ENCODE measurements around the gene GTPBP3. TPM values are rescaled to one million over a fixed set of nuclear protein-coding genes. Genes with fewer than 3 reads are reported as not detected.

The GTPBP3 gene
- total and polyA plus RNA-seq, 2 of the 8 experiments (the other 6 are each of a cell fraction or from before 2014, with no cell fraction given) = 30.4 to 56.0 TPM

GRCh38 chr19:17324357-17325114, 12.8 kb upstream of the GTPBP3 start:
- no peak overlapping the region for H2BK15ac ChIP-seq (ENCODE audit: low read length)
- no peak overlapping the region for H2BK120ac ChIP-seq (replicated peaks; ENCODE audit: low read depth, low read length)
- no peaks in the 10 kb centered on the region for H3K9me3 ChIP-seq (ENCODE audit: insufficient read depth in 2 of 2, low read depth in 1 of 2, low read length in 1 of 2)
- H2BK12ac ChIP-seq (ENCODE audit: low read depth, low read length) = no peak overlapping the region
- no peak overlapping the region for H3K27ac ChIP-seq (ENCODE audit: low read depth, low read length)
- H3K79me1 ChIP-seq (ENCODE audit: low read depth, low read length) = peaks cover 2% of the 10 kb centered on the region; the same call in 1 of the 2 replicates
- WGBS, 2 experiments (ENCODE audit: extremely low coverage in 1 of 2, insufficient coverage in 1 of 2, insufficient read length in 1 of 2, insufficient replicate concordance in 2 of 2, low coverage in 1 of 2, low lambda C conversion rate in 2 of 2, missing lambda C conversion rate in 1 of 2) = 92% methylated on average over 22 of the region's 28 CpGs; no CpG with 5 or more reads in 1 of the 2 experiments
- H2AFZ ChIP-seq (ENCODE audit: low read length) = no peak overlapping the region
- H3K9ac ChIP-seq (replicated peaks in 1 of 4; ENCODE audit: extremely low read depth in 1 of 4, low read depth in 3 of 4, low read length in 3 of 4) = no peak overlapping the region
- H2BK5ac ChIP-seq (ENCODE audit: low read depth, low read length) = no peak overlapping the region
- H3K4me1 ChIP-seq (replicated peaks in 1 of 4; ENCODE audit: control insufficient read depth in 3 of 4, insufficient read depth in 4 of 4, low read length in 3 of 4) = peaks cover 0 to 21% (median 15%) of the 10 kb centered on the region in 4 experiments; a peak in 6 of 7 replicates
- no peak for DNase-seq (ENCODE audit: low read depth in 1 of 2, low spot score in 2 of 2)
- H3K4me2 ChIP-seq (ENCODE audit: insufficient read depth in 1 of 2, low read depth in 2 of 2, low read length in 2 of 2) = no peak overlapping the region
- CTCF ChIA-PET (ENCODE audit: partially characterized antibody) = interaction anchor here (0.6 to 3.1 kb wide), 5 partner anchors 11 to 230 kb away, joined by 3 to 7 read pairs (median 4); partner anchors contain the start of gene ANO8
- no peak overlapping the region for H4K8ac ChIP-seq (ENCODE audit: extremely low read depth, insufficient read depth, low read length)
- H2BK20ac ChIP-seq (ENCODE audit: low read length) = no peak overlapping the region
- H4K20me1 ChIP-seq (replicated peaks in 1 of 2; ENCODE audit: control insufficient read depth in 1 of 2, insufficient read depth in 2 of 2, low read length in 2 of 2) = peaks cover 3% of the 10 kb centered on the region in 2 experiments
- POLR2A ChIA-PET (ENCODE audit: partially characterized antibody) = interaction anchor here (1.0 to 17.1 kb wide), 4 partner anchors 14 to 109 kb away, joined by 3 to 329 read pairs (median 52); partner anchors contain the start of genes ABHD8, ANO8, DDA1 and GTPBP3
- no peaks in the 10 kb centered on the region for H3K79me2 ChIP-seq (ENCODE audit: control insufficient read depth in 1 of 2, insufficient read depth in 2 of 2, low read length in 2 of 2)
- H2AK5ac ChIP-seq (ENCODE audit: low read depth, low read length) = no peak overlapping the region
- no peak overlapping the region for H3K23ac ChIP-seq (ENCODE audit: insufficient read length)
- H4K5ac ChIP-seq (ENCODE audit: insufficient read length, low read depth, low read length) = no peak overlapping the region
- no peak overlapping the region for H3K18ac ChIP-seq (ENCODE audit: extremely low read depth, low read length)
- no peak overlapping the region for H3K4me3 ChIP-seq (ENCODE audit: extremely low read depth in 1 of 4, insufficient read depth in 2 of 4, low read depth in 3 of 4, low read length in 4 of 4)
- no peak overlapping the region for H4K91ac ChIP-seq (replicated peaks; ENCODE audit: insufficient read length, low read length)
- no peak for FAIRE-seq
- H3K56ac ChIP-seq (replicated peaks; ENCODE audit: insufficient read length, low read depth, low read length) = no peak overlapping the region
- H3K27me3 ChIP-seq (replicated peaks in 1 of 4; ENCODE audit: control insufficient read depth in 3 of 4, extremely low read depth in 1 of 4, insufficient read depth in 3 of 4, low read length in 3 of 4) = no peaks in the 10 kb centered on the region; a peak in 1 of 7 replicates
- H3K23me2 ChIP-seq (ENCODE audit: low read depth, low read length) = peaks cover 6% of the 10 kb centered on the region; the same call in 1 of the 2 replicates
- H3K14ac ChIP-seq (ENCODE audit: insufficient read length) = no peak overlapping the region
- H3K4ac ChIP-seq (replicated peaks; ENCODE audit: insufficient read length, low read depth, low read length) = no peak overlapping the region
- H3K36me3 ChIP-seq (ENCODE audit: control insufficient read depth in 2 of 4, insufficient read depth in 4 of 4, low read length in 3 of 4) = peaks cover 0 to 31% (median 15%) of the 10 kb centered on the region in 4 experiments; a peak in 5 of 8 replicates
- no peak for TF ChIP-seq CTBP2 (IDR thresholded peaks at IDR 0.05; ENCODE audit: borderline replicate concordance, insufficient read depth, insufficient read length, low read length)
- TF ChIP-seq SP4 (IDR thresholded peaks at IDR 0.05; ENCODE audit: low read length) = no peak
- TF ChIP-seq HDAC2 (IDR thresholded peaks at IDR 0.05; ENCODE audit: borderline replicate concordance in 1 of 2, low read depth in 2 of 2, low read length in 2 of 2) = no peak
